ENCODE data around the gene FNDC5.

FNDC5 gene

GRCh38 chr1:32887623-32888022 lies 16.9 kb upstream of the FNDC5 start:
- H3K27me3 ChIP-seq (ENCODE audit: insufficient read depth, low read length, poor library complexity), result peaks cover 3% of the 10 kb centered on the region
- no peaks in the 10 kb centered on the region for H3K79me1 ChIP-seq (ENCODE audit: low read length)
- H3K27ac ChIP-seq (ENCODE audit: low read depth, low read length), result no peak overlapping the region
- no peaks in the 10 kb centered on the region for H3K36me3 ChIP-seq (ENCODE audit: control insufficient read depth, insufficient read depth, low read length)
- H2BK15ac ChIP-seq (replicated peaks; ENCODE audit: low read depth), result no peak overlapping the region
- DNase-seq, result no peak
- no peak overlapping the region for H4K8ac ChIP-seq (ENCODE audit: low read depth, low read length)
- WGBS (ENCODE audit: extremely low coverage, insufficient coverage, low lambda C conversion rate), result no CpG with 5 or more reads among the region's 12 CpGs
- H3K4ac ChIP-seq (ENCODE audit: low read depth, low read length), result no peak overlapping the region
- no peak overlapping the region for H3K9ac ChIP-seq (ENCODE audit: low read length)
- no peak overlapping the region for H3K56ac ChIP-seq (ENCODE audit: low read length)
- no peak overlapping the region for H4K5ac ChIP-seq (ENCODE audit: low read length)
- H3K18ac ChIP-seq (ENCODE audit: low read length), result no peak overlapping the region
- H3K4me2 ChIP-seq (ENCODE audit: low read length), result no peak overlapping the region
- H3K23ac ChIP-seq (ENCODE audit: low read length), result no peak overlapping the region
- H3K79me2 ChIP-seq (ENCODE audit: control insufficient read depth, insufficient read depth, low read length), result no peaks in the 10 kb centered on the region
- no peak overlapping the region for H2AK5ac ChIP-seq (ENCODE audit: low read length)
- no peak overlapping the region for H3K4me3 ChIP-seq (ENCODE audit: low read length)
- no peaks in the 10 kb centered on the region for H3K4me1 ChIP-seq (ENCODE audit: control insufficient read depth, low read depth, low read length)
- no peak overlapping the region for H2BK120ac ChIP-seq (ENCODE audit: low read depth, low read length)
- no peak overlapping the region for H2BK5ac ChIP-seq (ENCODE audit: low read length)

DNA sequence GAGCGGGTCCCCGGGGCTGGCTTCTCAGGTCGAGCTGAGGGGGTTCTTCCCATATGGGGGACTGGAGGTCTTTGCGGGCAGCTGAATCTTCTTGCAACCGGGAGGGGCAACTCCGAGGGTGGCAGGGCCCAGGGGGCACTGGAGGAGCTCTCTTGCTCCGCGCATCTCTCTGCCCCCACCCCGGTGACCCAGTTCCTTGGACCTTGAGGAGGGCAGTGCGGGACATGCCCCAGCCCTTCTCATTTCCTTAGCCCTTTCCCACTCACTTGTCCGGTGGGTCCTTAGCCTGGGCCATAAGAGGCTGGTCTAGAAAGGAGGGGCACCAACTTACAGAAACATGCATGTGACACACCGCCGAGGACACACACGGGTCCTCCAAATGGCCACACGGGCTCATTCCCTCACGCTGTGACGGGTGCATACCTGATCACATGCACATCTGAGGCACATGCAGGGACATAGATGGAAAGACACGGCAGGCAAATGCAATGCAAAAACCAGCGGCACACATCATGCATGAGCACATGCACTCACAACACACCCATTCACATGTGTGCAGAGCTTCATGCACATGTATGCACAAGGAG lies 16.2 kb upstream of the FNDC5 start:
- no CpG with 5 or more reads among the region's 19 CpGs for WGBS (ENCODE audit: extremely low coverage, insufficient coverage, low lambda C conversion rate)
- Histone ChIP-seq H4K8ac (ENCODE audit: low read depth, low read length) (no peak overlapping the region), H3K18ac (ENCODE audit: low read length) (no peak overlapping the region), H3K36me3 (ENCODE audit: control insufficient read depth, insufficient read depth, low read length) (no peaks in the 10 kb centered on the region), H3K27ac (ENCODE audit: low read depth, low read length) (no peak overlapping the region), H2BK5ac (ENCODE audit: low read length) (no peak overlapping the region), H2AK5ac (ENCODE audit: low read length) (no peak overlapping the region), H2BK15ac (replicated peaks; ENCODE audit: low read depth) (no peak overlapping the region), H2BK120ac (ENCODE audit: low read depth, low read length) (no peak overlapping the region), H3K79me1 (ENCODE audit: low read length) (no peaks in the 10 kb centered on the region), H3K23ac (ENCODE audit: low read length) (no peak overlapping the region), H3K27me3 (ENCODE audit: insufficient read depth, low read length, poor library complexity) (peaks cover 3% of the 10 kb centered on the region), H3K9ac (ENCODE audit: low read length) (no peak overlapping the region), H3K4me3 (ENCODE audit: low read length) (no peak overlapping the region), H3K56ac (ENCODE audit: low read length) (no peak overlapping the region), H4K5ac (ENCODE audit: low read length) (no peak overlapping the region), H3K4ac (ENCODE audit: low read depth, low read length) (no peak overlapping the region), H3K4me2 (ENCODE audit: low read length) (no peak overlapping the region), H3K4me1 (ENCODE audit: control insufficient read depth, low read depth, low read length) (no peaks in the 10 kb centered on the region), H3K79me2 (ENCODE audit: control insufficient read depth, insufficient read depth, low read length) (no peaks in the 10 kb centered on the region)
- DNase-seq, result no peak

DNA sequence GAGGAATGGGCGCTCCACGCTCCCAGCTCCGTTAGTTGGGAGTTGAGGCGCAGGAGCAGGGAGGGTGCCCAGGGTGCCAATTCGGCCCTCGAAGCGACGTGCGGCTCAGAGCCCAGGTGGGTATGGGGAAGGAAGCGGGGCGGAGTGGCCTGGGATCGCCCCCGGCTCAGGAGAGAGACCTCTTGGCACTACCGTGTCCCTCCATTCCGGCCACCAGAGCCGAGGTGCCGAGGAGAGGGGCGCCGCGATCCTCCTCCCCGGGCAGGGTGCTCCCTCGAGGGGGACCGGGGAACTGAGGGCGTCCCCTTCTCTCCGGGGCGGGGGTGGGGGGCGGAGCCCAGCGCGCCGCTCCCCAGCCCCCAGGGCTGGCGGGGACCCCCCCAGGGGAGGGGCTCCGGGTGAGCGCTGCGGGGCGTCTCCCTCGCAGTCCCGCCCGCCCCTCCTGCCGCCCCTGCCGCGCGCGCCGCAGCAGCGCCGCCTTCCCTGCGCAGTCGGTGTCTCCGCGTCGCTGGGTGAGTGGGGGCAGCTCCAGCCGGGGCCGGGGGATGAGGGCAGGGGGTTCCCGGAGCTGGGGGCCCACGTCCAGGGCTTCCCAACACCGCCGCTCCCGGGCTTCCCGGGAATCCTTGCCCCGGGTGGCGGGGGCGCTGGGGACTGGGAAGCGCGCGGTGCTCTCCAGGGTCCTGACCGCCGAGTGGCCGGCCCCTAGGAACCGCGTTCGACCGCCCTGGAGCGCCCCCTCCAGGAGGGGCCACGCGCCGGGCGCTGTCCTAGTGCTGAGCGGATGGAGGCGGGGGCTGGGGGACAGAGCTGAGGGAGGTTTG lies 15.5 kb upstream of the FNDC5 start, which contains the start of gene HPCA:
TSS of gene HPCA (plus strand) at position 488 of the 824 bp plus-strand sequence. CDS start 2,408 bp downstream, outside the sequence.
- peak; percentile 75 for DNase-seq
- Histone ChIP-seq H2BK5ac (ENCODE audit: low read length) (no peak within 1 kb of the TSS), H3K27me3 (ENCODE audit: insufficient read depth, low read length, poor library complexity) (peaks cover 3% of the 10 kb centered on the region), H2BK120ac (ENCODE audit: low read depth, low read length) (no peak within 1 kb of the TSS), H4K8ac (ENCODE audit: low read depth, low read length) (no peak within 1 kb of the TSS), H3K27ac (ENCODE audit: low read depth, low read length) (no peak within 1 kb of the TSS), H3K4me1 (ENCODE audit: control insufficient read depth, low read depth, low read length) (no peaks in the 10 kb centered on the region), H3K4ac (ENCODE audit: low read depth, low read length) (no peak within 1 kb of the TSS), H3K23ac (ENCODE audit: low read length) (no peak within 1 kb of the TSS), H3K4me3 (ENCODE audit: low read length) (no peak within 1 kb of the TSS), H3K4me2 (ENCODE audit: low read length) (no peak within 1 kb of the TSS), H3K56ac (ENCODE audit: low read length) (no peak within 1 kb of the TSS), H3K9ac (ENCODE audit: low read length) (no peak within 1 kb of the TSS), H3K18ac (ENCODE audit: low read length) (no peak within 1 kb of the TSS), H3K79me2 (ENCODE audit: control insufficient read depth, insufficient read depth, low read length) (no peaks in the 10 kb centered on the region), H2AK5ac (ENCODE audit: low read length) (no peak within 1 kb of the TSS), H2BK15ac (replicated peaks; ENCODE audit: low read depth) (no peak within 1 kb of the TSS), H3K36me3 (ENCODE audit: control insufficient read depth, insufficient read depth, low read length) (no peaks in the 10 kb centered on the region), H3K79me1 (ENCODE audit: low read length) (no peaks in the 10 kb centered on the region), H4K5ac (ENCODE audit: low read length) (no peak within 1 kb of the TSS)
- no CpG with 5 or more reads among the region's 79 CpGs for WGBS (ENCODE audit: extremely low coverage, insufficient coverage, low lambda C conversion rate)

DNA sequence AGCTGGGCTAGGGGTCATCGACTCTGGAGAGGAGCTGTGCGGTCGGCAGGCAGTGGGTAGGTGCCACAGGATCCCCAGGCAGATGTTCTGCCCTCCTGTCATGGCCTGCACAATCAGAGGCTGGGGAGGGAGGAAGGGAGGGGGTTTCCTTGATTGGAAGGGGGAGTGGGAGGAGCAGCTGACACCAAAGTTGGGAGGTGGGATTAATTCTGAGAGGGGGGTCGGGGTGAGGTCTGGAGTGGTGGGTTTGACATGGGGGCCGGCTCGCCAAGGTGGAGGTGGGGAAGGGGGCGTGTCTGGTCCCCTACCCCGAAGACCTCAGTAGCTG lies 14.9 kb upstream of the FNDC5 start:
- WGBS (ENCODE audit: extremely low coverage, insufficient coverage, low lambda C conversion rate), result no CpG with 5 or more reads among the region's 8 CpGs
- no peak overlapping the region for H2BK15ac ChIP-seq (replicated peaks; ENCODE audit: low read depth)
- no peak overlapping the region for H3K4me3 ChIP-seq (ENCODE audit: low read length)
- H2AK5ac ChIP-seq (ENCODE audit: low read length), result no peak overlapping the region
- no peak overlapping the region for H4K5ac ChIP-seq (ENCODE audit: low read length)
- H3K56ac ChIP-seq (ENCODE audit: low read length), result no peak overlapping the region
- no peaks in the 10 kb centered on the region for H3K79me2 ChIP-seq (ENCODE audit: control insufficient read depth, insufficient read depth, low read length)
- no peak for DNase-seq
- H3K18ac ChIP-seq (ENCODE audit: low read length), result no peak overlapping the region
- peaks cover 3% of the 10 kb centered on the region for H3K27me3 ChIP-seq (ENCODE audit: insufficient read depth, low read length, poor library complexity)
- no peak overlapping the region for H3K9ac ChIP-seq (ENCODE audit: low read length)
- H3K23ac ChIP-seq (ENCODE audit: low read length), result no peak overlapping the region
- no peaks in the 10 kb centered on the region for H3K4me1 ChIP-seq (ENCODE audit: control insufficient read depth, low read depth, low read length)
- H3K4ac ChIP-seq (ENCODE audit: low read depth, low read length), result no peak overlapping the region
- no peak overlapping the region for H3K4me2 ChIP-seq (ENCODE audit: low read length)
- no peak overlapping the region for H3K27ac ChIP-seq (ENCODE audit: low read depth, low read length)
- no peak overlapping the region for H2BK120ac ChIP-seq (ENCODE audit: low read depth, low read length)
- H4K8ac ChIP-seq (ENCODE audit: low read depth, low read length), result no peak overlapping the region
- H3K79me1 ChIP-seq (ENCODE audit: low read length), result no peaks in the 10 kb centered on the region
- H3K36me3 ChIP-seq (ENCODE audit: control insufficient read depth, insufficient read depth, low read length), result no peaks in the 10 kb centered on the region
- no peak overlapping the region for H2BK5ac ChIP-seq (ENCODE audit: low read length)

- no peak overlapping the region for H3K23ac ChIP-seq (ENCODE audit: low read length)
- no peak overlapping the region for H2BK120ac ChIP-seq (ENCODE audit: low read depth, low read length)
- H4K8ac ChIP-seq (ENCODE audit: low read depth, low read length), result no peak overlapping the region
- no peak overlapping the region for H3K56ac ChIP-seq (ENCODE audit: low read length)
- H3K36me3 ChIP-seq (ENCODE audit: control insufficient read depth, insufficient read depth, low read length), result no peaks in the 10 kb centered on the region
- H3K4me2 ChIP-seq (ENCODE audit: low read length), result no peak overlapping the region
- WGBS (ENCODE audit: extremely low coverage, insufficient coverage, low lambda C conversion rate), result no CpG with 5 or more reads among the region's 12 CpGs
- no peak overlapping the region for H3K9ac ChIP-seq (ENCODE audit: low read length)
- no peak overlapping the region for H3K4me3 ChIP-seq (ENCODE audit: low read length)
- H3K27ac ChIP-seq (ENCODE audit: low read depth, low read length), result no peak overlapping the region
- H3K4ac ChIP-seq (ENCODE audit: low read depth, low read length), result no peak overlapping the region
- no peak overlapping the region for H2BK5ac ChIP-seq (ENCODE audit: low read length)
- DNase-seq, result no peak
- no peaks in the 10 kb centered on the region for H3K4me1 ChIP-seq (ENCODE audit: control insufficient read depth, low read depth, low read length)
- H2AK5ac ChIP-seq (ENCODE audit: low read length), result no peak overlapping the region
- no peak overlapping the region for H3K18ac ChIP-seq (ENCODE audit: low read length)
- no peak overlapping the region for H2BK15ac ChIP-seq (replicated peaks; ENCODE audit: low read depth)
- H3K79me2 ChIP-seq (ENCODE audit: control insufficient read depth, insufficient read depth, low read length), result no peaks in the 10 kb centered on the region
- no peaks in the 10 kb centered on the region for H3K79me1 ChIP-seq (ENCODE audit: low read length)
- H3K27me3 ChIP-seq (ENCODE audit: insufficient read depth, low read length, poor library complexity), result peaks cover 3% of the 10 kb centered on the region
- no peak overlapping the region for H4K5ac ChIP-seq (ENCODE audit: low read length)
Measured at GRCh38 chr1:32884726-32885125, 14.0 kb upstream of the FNDC5 start.

All from mesendoderm (in vitro differentiated cells).